ENCODE measurements around the gene CPB1.

- TF ChIP-seq CTCF (IDR thresholded peaks at IDR 0.05), result no peak
- TF ChIP-seq POLR2A (IDR thresholded peaks at IDR 0.05), result no peak
These were observed 28.8 kb downstream of the CPB1 start for GRCh38 chr3:148856384-148856783.

All from Peyer's patch (tissue), 4 donors.